CD4-positive, alpha-beta T cell treated with Interleukin-21 for 1 hour (primary cell): ENCODE results near the gene FA2H.
"Not testable (repeated sequence)": the region's sequence is repeated elsewhere in the genome, so short reads cannot be mapped to it uniquely, and the experiment has no call there.

Source experiments
- DNase-seq: peaks from one replicate; pipeline ENCODE4 v3.0.0-alpha.2; 2020

Gene FA2H

DNA sequence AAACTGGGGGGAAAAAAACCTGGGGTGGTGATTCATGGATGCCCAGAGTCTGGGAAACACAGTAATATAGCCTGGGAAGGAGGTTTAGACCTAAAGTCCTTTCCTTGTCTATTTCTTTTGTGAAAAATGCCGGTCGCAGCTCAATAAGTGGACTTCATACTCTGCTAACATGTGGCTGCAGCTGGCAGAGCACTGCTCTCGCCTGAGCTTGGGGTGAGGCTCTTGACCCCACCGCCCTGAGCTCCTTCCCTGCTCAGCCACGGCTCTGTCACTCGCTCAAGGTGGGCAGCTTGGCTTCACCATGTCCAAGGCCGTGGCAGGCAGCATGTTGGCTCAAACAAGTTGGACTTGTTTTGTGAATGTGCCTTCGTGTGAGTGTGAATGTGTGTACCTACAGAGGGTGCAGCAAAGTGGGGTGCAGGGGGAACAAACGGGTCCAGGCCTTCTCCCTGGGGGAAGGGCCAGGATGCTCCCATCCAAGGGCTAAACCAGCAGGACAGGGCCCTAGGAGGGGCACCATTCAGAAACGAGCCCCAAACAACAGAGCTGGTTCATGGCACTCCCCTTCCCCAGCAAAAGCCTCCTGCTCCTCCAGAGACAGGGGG lies 4.9 kb downstream of the FA2H start:
- no peak for DNase-seq

DNA sequence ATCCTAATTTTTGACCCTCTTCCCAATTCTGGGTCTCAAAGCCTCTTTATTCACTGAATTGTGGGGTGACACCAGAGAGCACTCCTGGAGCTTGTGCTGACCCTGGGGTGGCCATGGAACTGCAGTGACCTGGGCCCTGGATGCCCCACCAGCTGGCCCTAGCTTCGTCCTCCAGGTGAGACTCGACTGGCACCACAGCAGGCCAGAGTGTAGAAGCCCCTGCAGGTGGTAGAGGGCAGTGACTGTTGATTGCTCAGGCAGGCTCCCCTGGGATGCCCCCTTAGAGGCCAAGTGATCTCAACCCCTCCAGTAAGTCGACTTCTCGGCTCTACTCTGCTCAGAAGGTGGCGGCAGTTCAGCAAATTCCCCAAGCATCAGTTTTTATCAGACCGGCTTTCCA lies 6.4 kb downstream of the FA2H start:
- DNase-seq = no peak

DNA sequence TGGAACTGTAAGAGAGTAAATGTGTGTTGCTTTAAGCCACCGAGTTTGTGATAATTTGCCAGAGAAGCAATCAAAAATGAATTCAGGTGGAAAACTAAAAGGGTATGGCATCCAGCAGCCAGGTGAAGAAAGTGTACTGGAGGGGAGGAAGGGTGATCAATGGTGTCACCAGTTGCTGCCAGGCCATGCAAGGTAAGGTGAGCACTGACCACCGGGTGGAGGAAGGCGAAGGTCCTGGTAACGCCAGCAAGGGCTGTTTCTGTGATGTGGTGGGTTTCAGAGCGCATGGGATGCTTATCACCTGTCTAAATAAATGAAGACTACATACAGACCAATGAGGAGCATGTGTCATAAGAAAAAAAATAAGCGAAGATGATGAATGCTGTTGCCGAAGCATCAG lies 6.9 kb downstream of the FA2H start:
- no peak for DNase-seq

DNA sequence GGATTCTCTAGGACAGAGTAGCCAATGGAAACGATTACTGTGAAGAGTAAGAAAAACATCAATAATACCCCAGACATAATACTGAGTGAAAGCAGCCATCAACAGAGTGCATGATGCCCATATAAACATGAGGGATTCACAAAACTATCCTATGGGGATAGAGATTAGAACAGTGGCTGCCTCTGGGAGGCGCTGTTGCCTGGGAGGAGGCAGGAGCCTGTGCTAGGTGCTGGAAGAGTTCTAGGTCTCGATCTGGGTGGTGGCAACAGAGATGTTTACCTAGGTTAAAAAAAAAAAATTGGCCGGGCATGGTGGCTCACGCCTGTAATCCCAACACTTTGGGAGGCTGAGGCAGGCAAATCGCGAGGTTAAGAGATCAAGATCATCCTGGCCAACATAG lies 7.9 kb downstream of the FA2H start:
- no peak for DNase-seq

DNA sequence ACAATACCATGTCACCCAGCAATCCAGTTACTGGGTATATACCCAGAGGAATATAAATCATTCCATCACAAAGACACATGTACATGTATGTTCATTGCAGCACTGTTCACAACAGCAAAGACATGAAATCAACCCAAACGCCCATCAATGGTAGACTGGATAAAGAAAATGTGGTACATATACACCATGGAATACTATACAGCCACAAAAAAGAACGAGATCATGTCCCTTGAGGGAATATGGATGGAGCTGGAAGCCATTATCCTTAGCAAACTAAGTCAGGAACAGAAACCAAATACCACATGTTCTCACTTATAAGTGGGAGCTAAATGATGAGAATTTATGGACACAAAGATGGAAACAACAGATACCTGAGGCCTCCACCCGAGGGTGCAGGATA lies 10.4 kb downstream of the FA2H start:
- DNase-seq = not testable (repeated sequence)

DNA sequence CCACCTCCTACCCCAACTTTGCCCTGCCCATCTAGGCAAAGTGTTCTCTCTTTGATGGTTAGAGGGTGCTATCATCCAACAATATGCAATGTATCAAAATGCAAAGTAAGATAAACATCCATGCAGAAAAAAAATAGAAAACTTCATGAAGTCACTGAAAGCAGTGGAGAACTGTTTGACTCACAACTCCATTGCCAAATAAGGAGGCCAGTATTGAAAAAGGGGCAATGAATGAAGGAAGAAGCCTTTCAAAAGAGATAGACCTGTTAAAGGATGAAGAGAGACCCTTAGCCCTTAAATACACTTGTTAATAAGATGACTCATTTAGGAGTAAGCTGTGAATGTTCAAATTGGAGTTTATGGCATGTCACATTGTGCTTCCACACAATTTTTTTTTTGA lies 13.0 kb downstream of the FA2H start:
- no peak for DNase-seq

DNA sequence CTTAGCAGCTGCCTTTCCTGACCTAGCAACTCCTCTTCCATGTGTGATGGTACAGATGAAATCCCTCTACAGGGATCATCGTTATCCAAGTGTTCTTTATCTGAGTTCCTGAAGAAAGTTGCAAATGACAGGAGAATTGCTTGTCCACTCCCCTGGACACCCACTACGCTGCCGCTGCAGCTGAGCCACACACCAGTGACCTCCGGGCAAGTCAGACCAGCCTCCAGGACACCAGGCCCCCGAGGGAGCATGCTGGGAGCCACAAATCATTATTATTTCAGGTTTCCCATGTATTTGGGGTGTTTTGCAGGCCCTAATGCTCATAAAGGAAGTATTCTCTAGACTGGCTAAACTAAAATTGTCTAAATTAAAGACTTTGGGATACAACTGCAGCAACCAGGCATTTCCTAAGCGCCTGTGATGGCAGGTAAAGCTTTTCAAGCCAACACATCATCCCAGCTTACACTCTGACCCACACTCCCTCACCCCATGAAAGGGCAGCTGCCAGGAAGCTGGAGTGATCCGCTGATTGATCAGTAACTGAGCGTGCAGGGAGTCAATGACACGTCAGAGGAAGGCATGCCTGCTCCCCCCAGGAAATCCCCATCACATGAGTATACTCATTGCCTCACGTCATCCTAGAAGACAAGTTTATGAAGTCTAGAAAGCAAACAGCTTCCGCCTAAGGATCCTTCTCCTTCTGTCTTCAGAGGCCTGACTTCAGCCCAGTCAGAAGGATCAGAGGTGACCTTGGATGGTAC lies 14.4 kb downstream of the FA2H start:
- peak; percentile 8 for DNase-seq

DNA sequence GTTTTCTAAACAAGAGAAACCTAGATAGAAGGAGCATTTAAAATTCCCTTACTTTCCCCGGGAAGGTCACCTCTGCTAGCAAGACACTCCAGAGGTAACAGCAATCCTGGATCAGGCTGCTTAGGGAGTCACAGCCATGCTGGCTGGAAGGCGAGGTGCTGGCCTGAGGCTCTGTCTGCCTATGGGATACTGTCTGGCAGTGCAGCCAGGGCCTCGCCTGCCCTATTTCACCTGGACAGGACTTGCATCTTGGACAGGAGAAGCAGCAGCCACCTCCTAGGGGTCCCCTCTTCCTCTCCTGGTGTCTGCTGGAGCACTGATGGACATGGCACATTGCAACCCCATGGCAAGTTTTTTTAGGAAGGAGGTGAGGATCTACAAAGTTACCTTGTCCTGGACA lies 15.1 kb downstream of the FA2H start:
- DNase-seq = no peak

DNA sequence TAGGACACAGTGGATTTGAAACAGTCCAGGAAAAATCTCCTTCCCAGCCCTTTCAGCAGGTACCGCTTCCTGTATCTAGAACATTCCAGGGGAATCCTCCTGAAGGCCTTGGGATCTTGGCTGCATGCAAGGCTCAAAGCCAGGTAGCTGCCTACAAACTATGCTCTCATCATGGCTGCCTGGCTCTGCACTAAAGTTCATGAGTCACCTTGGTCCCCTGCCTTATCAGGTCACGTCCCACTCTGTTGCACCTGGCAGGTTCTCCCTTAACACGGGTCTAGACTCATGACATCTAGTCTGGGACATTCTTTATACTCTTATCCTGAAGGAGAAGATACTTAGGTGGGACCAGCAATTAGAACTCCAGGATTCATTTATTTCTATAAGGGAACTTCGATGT lies 15.8 kb downstream of the FA2H start:
- no peak for DNase-seq

DNA sequence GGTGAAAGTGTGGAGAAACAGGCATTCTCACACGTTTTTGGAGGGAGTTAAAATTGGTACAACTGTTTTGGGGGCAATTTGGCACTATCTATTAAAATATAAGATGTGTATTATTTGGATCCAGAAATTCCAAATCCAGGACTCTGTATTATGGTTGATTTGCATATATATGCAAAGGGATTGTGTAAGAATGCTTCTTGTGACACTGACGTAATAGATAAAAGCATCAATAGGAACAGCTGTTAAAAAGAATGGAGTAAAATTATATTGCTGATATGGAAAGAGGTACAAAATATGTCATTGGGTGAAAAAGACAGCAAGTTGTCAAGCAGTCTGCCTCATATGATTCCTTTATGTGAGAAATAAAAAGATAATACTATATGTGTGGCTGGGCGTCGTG lies 17.3 kb downstream of the FA2H start:
- no peak for DNase-seq

DNA sequence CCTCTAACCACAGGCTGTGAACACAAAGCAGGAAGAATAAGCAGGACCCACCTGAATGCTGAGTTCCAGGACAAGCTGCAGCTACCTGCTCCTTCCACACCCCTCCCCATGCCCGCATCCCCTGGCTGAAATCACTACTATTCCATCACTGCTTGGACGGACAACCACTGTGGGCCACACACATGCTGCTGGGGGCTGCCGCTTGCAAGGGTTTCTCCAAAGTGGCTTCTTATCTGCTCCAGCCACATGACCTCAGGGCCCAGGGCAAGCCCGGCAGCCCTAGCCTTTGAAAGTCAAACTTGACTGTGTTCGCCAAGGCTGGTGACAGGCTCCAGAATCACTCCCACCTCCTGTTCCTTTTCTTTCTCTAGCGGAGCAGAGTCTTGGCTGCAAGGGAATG lies 18.4 kb downstream of the FA2H start:
- no peak for DNase-seq

DNA sequence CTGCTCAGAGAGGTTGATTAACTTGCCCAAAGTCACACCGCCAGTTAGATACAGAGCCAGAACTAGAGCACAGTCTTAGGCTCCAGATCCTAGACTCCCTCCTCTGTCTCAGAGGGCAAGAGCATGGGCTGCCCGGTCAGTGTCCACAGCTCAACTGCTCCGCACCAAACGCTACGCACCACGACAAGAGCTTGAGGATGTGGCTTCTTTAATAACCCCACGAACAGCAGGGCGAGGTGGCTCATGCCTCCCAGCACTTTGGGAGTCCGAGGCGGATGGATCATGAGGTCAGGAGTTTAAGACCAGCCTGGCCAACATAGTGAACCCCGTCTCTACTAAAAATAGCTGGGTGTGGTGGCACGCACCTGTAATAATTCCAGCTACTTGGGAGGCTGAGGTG lies 21.4 kb downstream of the FA2H start:
- DNase-seq = no peak

DNA sequence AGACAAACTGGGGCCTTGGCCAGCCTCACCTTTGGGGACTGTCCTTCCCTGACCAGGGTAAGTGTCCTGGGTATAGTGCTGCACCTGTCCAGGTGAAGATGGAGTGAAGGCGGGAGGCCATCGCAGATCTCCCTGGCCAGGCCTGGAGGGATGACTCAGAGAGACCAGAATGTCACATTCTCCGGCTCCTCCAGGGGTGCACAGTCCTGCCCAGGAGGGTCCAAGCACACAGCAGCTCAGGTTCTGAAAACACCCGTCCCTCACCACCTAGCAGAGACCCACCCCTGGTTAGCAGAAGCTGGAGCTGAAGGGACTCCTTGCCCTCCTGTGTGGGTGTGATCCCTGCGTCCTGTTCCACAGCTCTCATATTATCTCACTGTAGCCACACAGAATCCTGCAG lies 21.9 kb downstream of the FA2H start:
- no peak for DNase-seq

DNA sequence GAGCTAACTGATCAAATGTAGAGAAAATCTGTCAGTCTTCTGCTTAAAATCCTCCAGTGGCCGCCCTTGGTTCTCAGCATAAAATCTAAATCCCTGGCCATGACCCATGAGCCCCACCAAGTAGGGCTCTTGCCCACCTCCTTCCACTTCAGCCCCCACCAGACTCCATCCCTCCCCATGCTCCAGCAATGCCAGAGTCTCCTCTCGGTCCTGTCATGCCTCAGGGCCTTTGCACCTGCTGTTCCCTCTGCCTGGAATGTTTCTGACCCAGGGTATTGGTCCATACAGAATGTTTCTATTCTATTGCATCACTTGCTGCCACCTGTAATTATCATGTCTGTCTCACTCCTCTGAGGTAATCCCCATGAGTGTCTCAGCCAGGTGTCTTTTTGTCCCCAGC lies 22.4 kb downstream of the FA2H start:
- no peak for DNase-seq

DNA sequence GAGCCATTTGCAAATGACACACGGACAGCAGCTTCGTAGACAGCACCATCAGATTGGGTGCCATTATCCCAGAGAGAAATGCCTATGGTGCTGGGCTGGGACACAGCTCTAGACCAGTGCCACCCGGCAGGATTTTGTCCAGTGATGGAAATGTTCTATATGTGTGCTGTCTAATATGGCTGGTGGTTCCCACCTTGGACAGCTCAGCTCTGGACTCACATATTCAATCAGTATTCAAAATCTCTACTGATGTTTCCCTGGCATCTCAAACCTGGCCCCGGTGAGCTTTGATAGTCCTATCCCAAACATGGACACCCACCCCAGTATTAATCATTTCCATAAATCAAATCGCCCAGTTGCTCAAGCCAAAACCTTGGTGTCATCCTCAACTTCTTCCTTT lies 23.0 kb downstream of the FA2H start:
- no peak for DNase-seq

DNA sequence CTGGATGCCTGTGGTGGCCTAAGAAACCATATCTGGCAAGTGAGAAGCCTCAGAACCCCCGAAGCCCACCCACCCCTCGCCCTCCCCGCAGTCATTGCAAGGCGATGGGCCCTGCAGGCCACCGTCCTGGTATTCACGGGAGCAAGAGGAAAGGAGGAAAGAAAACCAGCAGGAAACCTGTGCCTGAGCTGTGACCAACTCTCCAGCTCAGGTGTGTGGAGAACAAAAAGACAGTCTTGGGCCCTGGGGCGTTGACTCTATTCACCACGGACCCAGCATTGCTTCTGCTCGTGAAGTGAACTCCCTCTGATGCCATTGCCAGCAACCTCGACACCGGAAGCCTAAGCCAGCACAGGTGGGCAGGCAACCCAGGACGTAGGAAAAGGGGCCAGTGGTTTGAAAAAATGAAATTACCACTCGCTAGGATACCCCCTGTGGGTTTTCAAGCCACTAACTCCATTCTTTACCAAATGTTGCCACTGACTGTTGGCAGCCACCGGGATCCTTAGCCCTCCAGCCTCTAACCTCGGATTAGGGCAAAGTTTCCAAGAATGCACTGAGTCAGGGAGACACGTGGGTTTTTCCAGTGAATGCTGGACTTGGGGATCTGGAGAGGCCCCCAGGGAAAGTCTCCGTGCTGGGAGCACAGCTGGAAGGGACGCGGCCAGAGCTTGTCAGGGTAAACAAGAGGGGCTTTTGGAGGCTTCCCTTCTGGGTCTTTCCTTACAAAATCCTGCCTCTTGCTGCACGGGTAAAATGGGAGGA lies 25.1 kb downstream of the FA2H start:
- no peak for DNase-seq

DNA sequence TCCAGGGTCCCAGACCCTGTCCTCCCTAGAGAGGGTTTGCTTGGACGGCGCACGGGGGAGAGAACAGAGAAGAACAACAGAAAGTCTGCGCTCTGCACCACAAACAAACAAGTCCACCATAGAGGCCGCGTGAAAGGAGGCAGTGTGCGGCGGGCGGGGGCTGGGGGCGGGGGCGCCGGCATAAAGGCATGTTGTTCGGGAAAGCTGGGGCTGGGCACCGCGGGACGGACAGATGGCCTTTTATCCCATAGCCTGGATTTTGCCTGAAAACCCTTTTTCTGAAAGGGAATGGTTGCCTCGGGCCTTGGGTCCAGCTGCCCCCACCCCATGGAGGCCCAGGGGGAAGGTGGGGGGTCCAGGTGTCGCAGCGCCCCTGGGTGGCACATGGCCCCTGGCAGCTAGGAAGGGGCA lies 26.0 kb downstream of the FA2H start:
- no peak for DNase-seq

DNA sequence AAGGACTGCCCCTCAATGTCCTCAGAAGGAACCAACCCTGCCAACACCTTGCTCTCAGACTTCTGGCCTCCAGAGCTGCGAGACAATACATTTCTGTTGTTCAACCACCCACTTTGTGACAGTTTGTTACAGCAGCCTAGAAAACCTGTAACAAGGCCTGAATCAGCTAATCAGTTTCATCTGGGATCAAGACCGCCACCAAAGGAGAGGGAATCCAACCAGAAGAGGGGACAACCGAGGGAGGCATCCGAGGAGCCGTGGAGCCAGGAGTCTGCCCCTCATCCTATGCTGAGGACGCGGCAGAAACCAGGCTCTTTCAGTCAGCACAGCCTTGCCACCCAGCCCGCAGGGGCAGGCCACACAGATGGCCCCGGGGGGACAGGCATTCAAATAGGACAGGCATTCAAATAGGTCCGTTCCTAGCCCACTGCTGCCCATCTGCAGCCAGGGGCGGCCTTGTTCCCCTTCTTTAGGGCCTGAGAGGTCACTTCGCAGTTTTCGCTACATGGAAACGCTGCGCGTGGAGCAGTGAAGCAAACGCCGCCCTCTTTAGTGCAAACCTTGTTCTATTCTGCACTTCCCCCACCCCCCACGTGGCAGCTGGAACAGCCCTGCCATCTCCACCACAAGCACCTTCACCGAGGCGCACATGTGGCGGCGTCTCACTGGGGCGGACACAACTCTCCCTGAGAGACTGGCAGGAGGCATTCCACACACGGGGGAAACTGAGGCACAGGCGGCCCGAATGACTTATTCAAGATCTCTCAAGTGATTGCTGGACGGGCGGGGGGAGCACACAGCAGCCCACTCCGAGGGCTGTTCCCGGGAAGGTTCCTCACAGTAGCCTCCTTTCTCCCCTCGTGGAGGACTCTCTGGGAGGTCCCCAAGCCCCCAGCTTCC lies 26.7 kb downstream of the FA2H start:
- DNase-seq = no peak

DNA sequence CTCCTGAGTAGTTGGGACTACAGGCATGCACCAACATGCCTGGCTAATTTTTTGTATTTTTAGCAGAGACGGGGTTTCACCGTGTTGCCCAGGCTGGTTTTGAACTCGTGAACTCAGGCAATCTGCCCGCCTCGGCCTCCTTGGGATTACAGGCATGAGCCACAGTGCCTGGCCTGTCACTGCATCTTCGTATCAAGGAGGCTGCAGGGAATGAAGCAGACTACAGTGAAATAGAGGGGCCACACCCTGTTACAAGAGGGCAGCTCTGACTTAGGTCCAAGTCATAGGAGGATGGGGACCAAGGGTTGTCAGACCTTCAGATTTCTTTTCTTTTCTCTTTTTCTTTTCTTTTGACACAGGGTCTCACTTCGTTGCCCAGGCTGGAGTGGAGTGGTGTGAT lies 28.7 kb downstream of the FA2H start:
- no peak for DNase-seq

DNA sequence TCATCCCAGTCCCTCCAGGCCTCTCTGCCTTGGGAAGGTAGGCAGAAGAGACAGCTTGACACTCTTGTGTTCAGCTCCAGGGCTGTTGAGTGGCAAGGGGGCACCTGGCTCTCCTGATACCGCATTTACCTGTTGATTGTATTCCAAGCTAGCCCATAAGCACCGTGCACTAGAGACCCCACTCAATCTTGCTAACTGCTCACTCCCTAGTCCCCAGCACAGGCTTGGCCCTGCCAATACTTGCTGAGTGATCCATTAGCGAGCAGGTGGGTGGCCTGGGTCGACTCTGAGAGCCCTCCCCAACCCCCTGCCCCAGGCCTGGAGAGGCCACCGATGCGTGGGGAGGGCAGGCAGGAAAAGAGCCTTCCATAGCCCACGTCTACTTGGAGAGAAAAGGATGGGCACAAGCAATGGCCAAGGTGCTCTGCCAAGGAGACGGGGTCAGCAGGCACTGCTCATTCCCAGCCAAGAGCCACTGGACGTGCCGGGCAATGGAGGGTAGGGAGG lies 29.5 kb downstream of the FA2H start:
- DNase-seq = no peak

DNA sequence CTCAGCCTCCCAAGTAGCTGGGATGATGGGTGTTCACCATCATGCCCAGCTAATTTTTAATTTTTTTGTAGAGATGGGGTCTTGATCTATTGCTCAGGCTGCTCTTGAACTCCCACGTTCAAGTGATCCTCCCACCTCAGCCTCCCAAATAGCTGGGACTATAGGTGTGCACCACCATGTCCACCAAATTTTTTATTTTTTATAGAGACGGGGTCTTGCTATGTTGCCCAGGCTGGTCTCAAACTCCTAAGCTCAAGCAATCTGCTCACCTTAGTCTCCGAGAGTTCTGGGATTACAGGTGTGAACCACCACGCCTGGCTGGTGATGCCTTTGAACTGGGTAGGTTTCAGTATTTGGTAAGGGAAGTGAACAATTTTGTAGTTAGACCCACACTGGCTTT lies 30.1 kb downstream of the FA2H start:
- no peak for DNase-seq

DNA sequence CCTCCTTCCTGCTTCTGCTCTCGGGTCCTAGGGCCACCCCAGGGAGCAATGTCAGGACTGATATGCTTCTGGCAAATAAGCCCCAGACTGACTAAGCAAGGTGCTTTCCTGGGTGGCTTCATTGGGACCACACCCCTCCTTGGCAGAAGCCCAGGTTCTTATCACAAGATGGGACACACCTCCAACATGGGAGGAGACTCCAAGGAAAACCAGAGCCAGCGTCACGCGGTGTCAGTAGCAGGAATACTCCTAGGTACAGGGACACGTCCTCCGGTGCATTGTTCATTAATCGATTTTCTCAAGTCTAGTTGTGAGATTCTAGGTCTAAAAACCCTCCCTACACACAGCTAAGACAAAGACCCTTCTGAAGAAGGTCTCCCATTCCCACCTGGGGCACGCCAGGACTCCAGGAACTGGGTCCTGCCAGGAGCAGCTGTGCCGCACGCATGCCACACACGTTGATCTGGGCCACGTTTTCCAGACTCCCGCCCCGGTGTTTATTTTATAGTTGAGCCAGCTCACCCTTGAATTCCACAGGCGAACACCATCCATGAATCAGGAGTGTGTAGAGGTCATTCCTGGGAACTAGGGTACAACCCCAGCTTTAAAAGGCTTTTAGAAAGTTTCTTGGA lies 30.8 kb downstream of the FA2H start:
- DNase-seq = no peak
